Measurements from ENCODE around the gene CFP. TPM values are rescaled to one million over a fixed set of nuclear protein-coding genes. Genes with fewer than 3 reads are reported as not detected.
"Not testable (repeated sequence)": the region's sequence is repeated elsewhere in the genome, so short reads cannot be mapped to it uniquely, and the experiment has no call there.

The CFP gene
- polyA plus RNA-seq, 1 of the 3 experiments (the other 2 are of a cell fraction), result 0.03 TPM

GRCh38 chrX:47605024-47605423 lies 24.7 kb downstream of the CFP start:
- Histone ChIP-seq H3F3A (replicated peaks; ENCODE audit: insufficient read depth) (no peaks in the 10 kb centered on the region), H2AFZ (ENCODE audit: low read depth) (no peak overlapping the region), H3K9me2 (no peaks in the 10 kb centered on the region), H3K9me3 (no peaks in the 10 kb centered on the region), H3K4me2 (no peak overlapping the region), H3K79me2 (ENCODE audit: insufficient read depth) (no peaks in the 10 kb centered on the region), H3K4me1 (ENCODE audit: control insufficient read depth in 1 of 2, insufficient read depth in 2 of 2, low read depth in 1 of 2, low read length in 1 of 2) (no peaks in the 10 kb centered on the region), H4K20me1 (ENCODE audit: insufficient read depth) (no peaks in the 10 kb centered on the region), H3K4me3 (ENCODE audit: low read depth in 2 of 2, low read length in 1 of 2) (no peak overlapping the region), H3K27ac (ENCODE audit: low read depth in 2 of 2, low read length in 1 of 2) (no peak overlapping the region), H3K36me3 (replicated peaks in 1 of 2; ENCODE audit: control insufficient read depth in 1 of 2, insufficient read depth in 2 of 2, low read length in 1 of 2) (no peaks in the 10 kb centered on the region), H3K27me3 (ENCODE audit: insufficient read depth) (no peaks in the 10 kb centered on the region; the same call in 1 of the 2 replicates), H3K9ac (no peak overlapping the region)
- DNase-seq, result no peak
- POLR2A ChIA-PET, result no interaction called here
- WGBS (ENCODE audit: low lambda C conversion rate), result 44% methylated on average over 9 of the region's 9 CpGs
- TF ChIP-seq FOXJ3 (CRISPR knock-in tag; IDR thresholded peaks at IDR 0.05) (no peak), MEF2A (IDR thresholded peaks at IDR 0.05; ENCODE audit: borderline replicate concordance, low read depth) (no peak), SMC3 (IDR thresholded peaks at IDR 0.05; ENCODE audit: low read depth, low read length) (no peak), TEAD4 (IDR thresholded peaks at IDR 0.05; ENCODE audit: borderline replicate concordance, insufficient read depth) (no peak), GABPA (IDR thresholded peaks at IDR 0.05; ENCODE audit: low read depth) (no peak), NRF1 (IDR thresholded peaks at IDR 0.05; ENCODE audit: low read depth, low read length) (no peak), TCF12 (IDR thresholded peaks at IDR 0.05) (no peak), CHD2 (IDR thresholded peaks at IDR 0.05; ENCODE audit: low read length, partially characterized antibody) (no peak), EZH2phosphoT487 (IDR thresholded peaks at IDR 0.05; ENCODE audit: borderline replicate concordance, low read depth) (no peak), JUND (IDR thresholded peaks at IDR 0.05) (no peak)
- TF ChIP-seq, protein P1, sequence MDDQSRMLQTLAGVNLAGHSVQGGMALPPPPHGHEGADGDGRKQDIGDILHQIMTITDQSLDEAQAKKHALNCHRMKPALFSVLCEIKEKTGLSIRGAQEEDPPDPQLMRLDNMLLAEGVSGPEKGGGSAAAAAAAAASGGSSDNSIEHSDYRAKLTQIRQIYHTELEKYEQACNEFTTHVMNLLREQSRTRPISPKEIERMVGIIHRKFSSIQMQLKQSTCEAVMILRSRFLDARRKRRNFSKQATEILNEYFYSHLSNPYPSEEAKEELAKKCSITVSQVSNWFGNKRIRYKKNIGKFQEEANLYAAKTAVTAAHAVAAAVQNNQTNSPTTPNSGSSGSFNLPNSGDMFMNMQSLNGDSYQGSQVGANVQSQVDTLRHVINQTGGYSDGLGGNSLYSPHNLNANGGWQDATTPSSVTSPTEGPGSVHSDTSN (IDR thresholded peaks at IDR 0.05), result no peak
- TF ChIP-seq, protein P2, sequence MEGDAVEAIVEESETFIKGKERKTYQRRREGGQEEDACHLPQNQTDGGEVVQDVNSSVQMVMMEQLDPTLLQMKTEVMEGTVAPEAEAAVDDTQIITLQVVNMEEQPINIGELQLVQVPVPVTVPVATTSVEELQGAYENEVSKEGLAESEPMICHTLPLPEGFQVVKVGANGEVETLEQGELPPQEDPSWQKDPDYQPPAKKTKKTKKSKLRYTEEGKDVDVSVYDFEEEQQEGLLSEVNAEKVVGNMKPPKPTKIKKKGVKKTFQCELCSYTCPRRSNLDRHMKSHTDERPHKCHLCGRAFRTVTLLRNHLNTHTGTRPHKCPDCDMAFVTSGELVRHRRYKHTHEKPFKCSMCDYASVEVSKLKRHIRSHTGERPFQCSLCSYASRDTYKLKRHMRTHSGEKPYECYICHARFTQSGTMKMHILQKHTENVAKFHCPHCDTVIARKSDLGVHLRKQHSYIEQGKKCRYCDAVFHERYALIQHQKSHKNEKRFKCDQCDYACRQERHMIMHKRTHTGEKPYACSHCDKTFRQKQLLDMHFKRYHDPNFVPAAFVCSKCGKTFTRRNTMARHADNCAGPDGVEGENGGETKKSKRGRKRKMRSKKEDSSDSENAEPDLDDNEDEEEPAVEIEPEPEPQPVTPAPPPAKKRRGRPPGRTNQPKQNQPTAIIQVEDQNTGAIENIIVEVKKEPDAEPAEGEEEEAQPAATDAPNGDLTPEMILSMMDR (IDR thresholded peaks at IDR 0.05), result no peak
- CTCF ChIA-PET, result no interaction called here

- CTCF ChIA-PET; H3K9ac ChIP-seq; H2AFZ ChIP-seq (ENCODE audit: low read depth); H3K36me3 ChIP-seq (replicated peaks in 1 of 2; ENCODE audit: control insufficient read depth in 1 of 2, insufficient read depth in 2 of 2, low read length in 1 of 2); H4K20me1 ChIP-seq (ENCODE audit: insufficient read depth); H3K4me1 ChIP-seq (ENCODE audit: control insufficient read depth in 1 of 2, insufficient read depth in 2 of 2, low read depth in 1 of 2, low read length in 1 of 2); H3K27me3 ChIP-seq (ENCODE audit: insufficient read depth); POLR2A ChIA-PET; H3F3A ChIP-seq (replicated peaks; ENCODE audit: insufficient read depth); H3K4me2 ChIP-seq; H3K27ac ChIP-seq (ENCODE audit: low read depth in 2 of 2, low read length in 1 of 2); DNase-seq; H3K4me3 ChIP-seq (ENCODE audit: low read depth in 2 of 2, low read length in 1 of 2); H3K79me2 ChIP-seq (ENCODE audit: insufficient read depth); H3K9me3 ChIP-seq; H3K9me2 ChIP-seq: not testable (repeated sequence)
- WGBS (ENCODE audit: low lambda C conversion rate), result 49% methylated on average over 4 of the region's 4 CpGs
These were observed 26.6 kb downstream of the CFP start for GRCh38 chrX:47603125-47603524.
